Panc1 (cell line): ENCODE results near the gene CACNA1D. TPM values are rescaled to one million over a fixed set of nuclear protein-coding genes. Genes with fewer than 3 reads are reported as not detected.

Experiments
- ATAC-seq: fragments of 200-7000 bp; cut with Tn5 transposase; 2 replicates; pipeline ENCODE4 v1.9.1; 2020; ENCODE audit warnings: mild to moderate bottlenecking, moderate library complexity
- BruUV-seq: library from RNA; stranded (reverse); fragments of 400-500 nt; replicated peaks from 2 replicates; lab custom pipeline; 2021; lab: Mats Ljungman, UMichigan
- CTCF ChIA-PET: fragments of 300-600 bp; sonication (Branson Sonifier 250); formaldehyde crosslinking; loops from one replicate; lab custom pipeline; 2022; ENCODE audit warnings: antibody characterized with exemption; lab: Charles Lee
- POLR2A ChIA-PET: fragments of 300-600 bp; sonication (Branson Sonifier 250); formaldehyde crosslinking; loops from one replicate; lab custom pipeline; 2022; ENCODE audit warnings: antibody characterized with exemption; lab: Charles Lee
- DNase-seq: peaks from one replicate; pipeline ENCODE4 v3.0.0-alpha.2; 2010; ENCODE audit warnings: low read depth, low spot score
- H3K27ac ChIP-seq: 2 replicates; pipeline ENCODE4 v1.5.1; 2011; ENCODE audit warnings: mild to moderate bottlenecking, low read length, inconsistent platforms
- H3K27me3 ChIP-seq: fragments of 200-500 bp; sonication (Bioruptor generic); 2 replicates; pipeline ENCODE4 v1.6.0; 2014; ENCODE audit warnings: low read length, inconsistent platforms; ENCODE audit not compliant: control insufficient read depth, insufficient read depth
- H3K36me3 ChIP-seq: fragments of 200-500 bp; sonication (Bioruptor generic); 2 replicates; pipeline ENCODE4 v1.5.1; 2014; ENCODE audit warnings: inconsistent platforms, mild to moderate bottlenecking, low read length, moderate library complexity; ENCODE audit not compliant: control insufficient read depth, insufficient read depth
- H3K4me1 ChIP-seq: 2 replicates; pipeline ENCODE4 v1.5.1; 2011; ENCODE audit warnings: inconsistent platforms, mild to moderate bottlenecking, low read length, moderate library complexity; ENCODE audit not compliant: control insufficient read depth, insufficient read depth
- H3K4me3 ChIP-seq, 2 experiments: 2 replicates each; pipeline ENCODE4 v1.5.1; 2011 to 2012; ENCODE audit warnings: low read depth in 2 of 2, low read length in 2 of 2, mild to moderate bottlenecking in 2 of 2, inconsistent platforms in 1 of 2, moderate library complexity in 1 of 2
- H3K9me3 ChIP-seq: fragments of 200-500 bp; sonication (Bioruptor generic); 2 replicates; pipeline ENCODE4 v1.5.1; 2014; ENCODE audit warnings: low read depth, mild to moderate bottlenecking, inconsistent platforms, low read length, moderate library complexity; ENCODE audit not compliant: control insufficient read depth, insufficient read depth
- POLR2AphosphoS5 ChIP-seq: IDR thresholded peaks from 2 replicates; pipeline ENCODE4 v1.6.1; 2012; ENCODE audit warnings: mild to moderate bottlenecking, low read depth, low read length, moderate library complexity
- REST ChIP-seq, 2 experiments: IDR thresholded peaks; 2 replicates each; pipeline ENCODE4 v1.6.1; 2011 to 2012; ENCODE audit warnings: low read depth in 2 of 2, control low read depth in 1 of 2, low read length in 1 of 2, mild to moderate bottlenecking in 1 of 2, moderate library complexity in 1 of 2; ENCODE audit not compliant: insufficient read depth in 1 of 2
- SIN3A ChIP-seq: IDR thresholded peaks from 2 replicates; pipeline ENCODE4 v1.6.1; 2012; ENCODE audit warnings: low read depth, mild to moderate bottlenecking, low read length, moderate library complexity, borderline replicate concordance; ENCODE audit not compliant: insufficient read depth
- TCF7L2 ChIP-seq: IDR thresholded peaks from 2 replicates; pipeline ENCODE4 v1.6.1; 2011; ENCODE audit warnings: mild to moderate bottlenecking, low read depth, low read length, inconsistent platforms
- in situ Hi-C: cut with HindIII; loops from 2 replicates; pipeline ENCODE4 v1.10.0; 2016; ENCODE audit warnings: low sequenced_read_pairs, low pct_unique_long_range_greater_than_20kb
- intact Hi-C: fragments of 100-400 bp; cut with micrococcal nuclease; formaldehyde crosslinking; loops from one replicate; pipeline ENCODE4 v1.10.0; 2022; ENCODE audit not compliant: unreplicated experiment
- total RNA-seq: library from RNA; stranded (reverse); gene quantifications from one replicate; pipeline ENCODE4 v1.2.1, GENCODE V29; 2021; ENCODE audit not compliant: unreplicated experiment
- TF ChIP-seq, protein P1 (sequence below): fragments of 450-650 bp; IDR thresholded peaks from 2 replicates; pipeline ENCODE4 v1.5.1; 2017; ENCODE audit warnings: mild to moderate bottlenecking

Gene CACNA1D
- total RNA-seq, 1 experiment from 2014 or later: 23.0 TPM

GRCh38 chr3:53799338-53799865 is 305.0 kb downstream of the CACNA1D start:
- BruUV-seq: no TSS peak
- no peak overlapping the region for H3K27ac ChIP-seq
- no peaks in the 10 kb centered on the region for H3K36me3 ChIP-seq
- H3K9me3 ChIP-seq: no peaks in the 10 kb centered on the region
- H3K4me3 ChIP-seq: no peak overlapping the region
- ATAC-seq (no peak), DNase-seq (no peak)
- intact Hi-C loops: no loop called here
- in situ Hi-C loops: no loop called here
- TF ChIP-seq, protein P1, sequence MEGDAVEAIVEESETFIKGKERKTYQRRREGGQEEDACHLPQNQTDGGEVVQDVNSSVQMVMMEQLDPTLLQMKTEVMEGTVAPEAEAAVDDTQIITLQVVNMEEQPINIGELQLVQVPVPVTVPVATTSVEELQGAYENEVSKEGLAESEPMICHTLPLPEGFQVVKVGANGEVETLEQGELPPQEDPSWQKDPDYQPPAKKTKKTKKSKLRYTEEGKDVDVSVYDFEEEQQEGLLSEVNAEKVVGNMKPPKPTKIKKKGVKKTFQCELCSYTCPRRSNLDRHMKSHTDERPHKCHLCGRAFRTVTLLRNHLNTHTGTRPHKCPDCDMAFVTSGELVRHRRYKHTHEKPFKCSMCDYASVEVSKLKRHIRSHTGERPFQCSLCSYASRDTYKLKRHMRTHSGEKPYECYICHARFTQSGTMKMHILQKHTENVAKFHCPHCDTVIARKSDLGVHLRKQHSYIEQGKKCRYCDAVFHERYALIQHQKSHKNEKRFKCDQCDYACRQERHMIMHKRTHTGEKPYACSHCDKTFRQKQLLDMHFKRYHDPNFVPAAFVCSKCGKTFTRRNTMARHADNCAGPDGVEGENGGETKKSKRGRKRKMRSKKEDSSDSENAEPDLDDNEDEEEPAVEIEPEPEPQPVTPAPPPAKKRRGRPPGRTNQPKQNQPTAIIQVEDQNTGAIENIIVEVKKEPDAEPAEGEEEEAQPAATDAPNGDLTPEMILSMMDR: no peak
- TF ChIP-seq REST (IDR thresholded peaks at IDR 0.05; ENCODE audit: insufficient read depth in 1 of 2, low read depth in 2 of 2, low read length in 1 of 2): no peak
- no peak for TF ChIP-seq POLR2AphosphoS5
- TF ChIP-seq TCF7L2: no peak
- no peak for TF ChIP-seq SIN3A
- H3K27me3 ChIP-seq: no peaks in the 10 kb centered on the region
- ChIA-PET CTCF (no interaction called here), POLR2A (no interaction called here)
- peaks cover 2% of the 10 kb centered on the region for H3K4me1 ChIP-seq

DNA sequence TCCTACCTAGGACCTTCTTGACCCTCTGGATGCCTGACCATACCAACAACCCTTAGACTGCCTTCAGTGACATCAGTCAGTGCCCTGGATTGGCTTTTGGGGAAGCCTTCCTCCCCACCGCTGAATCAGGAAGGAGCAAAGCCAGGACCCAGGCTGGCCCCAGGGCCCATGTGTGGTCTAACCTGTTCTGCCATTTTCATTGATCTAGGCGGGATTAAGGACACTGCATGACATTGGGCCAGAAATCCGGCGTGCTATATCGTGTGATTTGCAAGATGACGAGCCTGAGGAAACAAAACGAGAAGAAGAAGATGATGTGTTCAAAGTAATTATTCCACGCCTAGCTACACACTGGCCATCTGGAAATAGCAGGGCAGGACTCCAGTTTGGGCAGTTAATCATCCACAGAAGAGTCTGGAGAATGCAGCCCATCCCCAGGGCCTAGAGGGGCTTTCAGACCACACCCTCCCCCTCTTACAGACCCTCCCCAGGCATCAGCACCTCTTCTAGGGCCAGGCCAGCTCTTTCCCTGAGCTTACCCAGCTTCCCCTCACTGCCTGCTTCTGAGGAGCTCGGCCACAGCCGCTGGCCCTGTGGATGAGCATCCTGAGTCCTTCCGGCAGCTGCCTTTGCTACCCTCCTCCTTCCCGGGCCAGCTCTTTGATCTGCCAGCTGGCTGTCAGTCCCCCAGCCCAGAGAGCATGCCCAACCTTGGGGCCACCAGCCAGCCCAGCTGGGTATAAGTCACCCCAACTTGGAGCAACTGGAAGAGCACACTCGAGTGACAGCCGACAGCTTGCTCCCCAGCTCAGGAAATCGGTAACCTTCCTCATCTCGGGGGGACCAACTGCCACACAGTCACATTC is 305.9 kb downstream of the CACNA1D start:
- ChIA-PET CTCF (no interaction called here), POLR2A (no interaction called here)
- Histone ChIP-seq H3K4me1 (peaks cover 11% of the 10 kb centered on the region), H3K27me3 (no peaks in the 10 kb centered on the region), H3K9me3 (no peaks in the 10 kb centered on the region), H3K27ac (no peak overlapping the region), H3K36me3 (no peaks in the 10 kb centered on the region), H3K4me3 (no peak overlapping the region)
- TF ChIP-seq POLR2AphosphoS5: no peak
- TF ChIP-seq, protein P1: no peak
- in situ Hi-C loops (no loop called here), intact Hi-C loops (no loop called here)
- no peak for DNase-seq
- no peak for ATAC-seq
- BruUV-seq: no TSS peak
